Measurements from ENCODE around the gene PGM5.

PGM5 gene

GRCh38 chr9:68473790-68474189 is 117.4 kb downstream of the PGM5 start:
- DNase-seq (ENCODE audit: low read depth): no peak
- TF ChIP-seq CTCF (conservative IDR thresholded peaks at IDR 0.05; ENCODE audit: low read length): no peak
- H3K4me3 ChIP-seq (ENCODE audit: low read length): no peak overlapping the region

GRCh38 chr9:68476422-68476821 is 120.0 kb downstream of the PGM5 start:
- TF ChIP-seq CTCF (conservative IDR thresholded peaks at IDR 0.05; ENCODE audit: low read length): no peak
- DNase-seq (ENCODE audit: low read depth): no peak
- H3K4me3 ChIP-seq (ENCODE audit: low read length): no peak overlapping the region

GRCh38 chr9:68476847-68477246 is 120.4 kb downstream of the PGM5 start:
- no peak for TF ChIP-seq CTCF (conservative IDR thresholded peaks at IDR 0.05; ENCODE audit: low read length)
- no peak overlapping the region for H3K4me3 ChIP-seq (ENCODE audit: low read length)
- DNase-seq (ENCODE audit: low read depth): no peak

GRCh38 chr9:68480807-68481206 is 124.4 kb downstream of the PGM5 start:
- no peak for DNase-seq (ENCODE audit: low read depth)
- no peak overlapping the region for H3K4me3 ChIP-seq (ENCODE audit: low read length)
- TF ChIP-seq CTCF (conservative IDR thresholded peaks at IDR 0.05; ENCODE audit: low read length): no peak

GRCh38 chr9:68482548-68482947 is 126.1 kb downstream of the PGM5 start:
- no peak for TF ChIP-seq CTCF (conservative IDR thresholded peaks at IDR 0.05; ENCODE audit: low read length)
- DNase-seq (ENCODE audit: low read depth): no peak
- no peak overlapping the region for H3K4me3 ChIP-seq (ENCODE audit: low read length)

GRCh38 chr9:68488126-68488525 is 131.7 kb downstream of the PGM5 start:
- no peak for DNase-seq (ENCODE audit: low read depth)
- TF ChIP-seq CTCF (conservative IDR thresholded peaks at IDR 0.05; ENCODE audit: low read length): no peak
- no peak overlapping the region for H3K4me3 ChIP-seq (ENCODE audit: low read length)

- TF ChIP-seq CTCF (conservative IDR thresholded peaks at IDR 0.05; ENCODE audit: low read length): no peak
- no peak overlapping the region for H3K4me3 ChIP-seq (ENCODE audit: low read length)
- no peak for DNase-seq (ENCODE audit: low read depth)
Measured at GRCh38 chr9:68489646-68490045, 133.2 kb downstream of the PGM5 start.
